ENCODE results near the gene ZNF93. TPM values are rescaled to one million over a fixed set of nuclear protein-coding genes. Genes with fewer than 3 reads are reported as not detected.
A peak's percentile ranks its signal among the peaks of the same experiment; 100 is the strongest.
"Not testable (repeated sequence)": the region's sequence is repeated elsewhere in the genome, so short reads cannot be mapped to it uniquely, and the experiment has no call there.

The ZNF93 gene
- total and polyA plus RNA-seq, 9 of the 15 experiments (the other 6 are each of a cell fraction or from before 2014, with no cell fraction given), result 11.1 to 26.3 (median 17.1) TPM

- in situ Hi-C loops (cut with MboI), result loop anchor here (10.0 kb wide), 1 partner anchor 402 kb away; no protein-coding TSS in a partner anchor
- peak overlapping the region; percentile 41; the same call in 1 of the 2 replicates for H3K4me2 ChIP-seq (ENCODE audit: insufficient read depth, low read length)
- no peaks in the 10 kb centered on the region for H3K4me1 ChIP-seq (replicated peaks in 1 of 2; ENCODE audit: control insufficient read depth in 2 of 2, insufficient read depth in 2 of 2, low read length in 2 of 2)
- BruUV-seq (replicated peaks), result no TSS peak
- peak; percentile 73 for ATAC-seq
- no peak overlapping the region for H3K27ac ChIP-seq (ENCODE audit: extremely low read depth, low read depth, low read length)
- H3K4me3 ChIP-seq, result no peak overlapping the region
- H3K9ac ChIP-seq (ENCODE audit: insufficient read depth in 1 of 2, low read depth in 2 of 2, low read length in 2 of 2), result no peak overlapping the region
- H2AFZ ChIP-seq (ENCODE audit: low read depth, low read length), result peak overlapping the region; percentile 45; the same call in 1 of the 2 replicates
- POLR2A ChIA-PET, result interaction anchor here (0.7 kb wide), 1 partner anchor 9 kb away, joined by 3 read pairs; no protein-coding TSS in a partner anchor
- CTCF ChIA-PET (ENCODE audit: low intra/inter-chr PET ratio), result no interaction called here
- H3K9me1 ChIP-seq (ENCODE audit: control insufficient read depth, insufficient read depth, low read length), result no peaks in the 10 kb centered on the region
- DNase-seq (ENCODE audit: extremely low read depth in 1 of 4, low spot score in 3 of 4), result peak in 1 of 4 experiments; percentile 8
- H3K36me3 ChIP-seq (ENCODE audit: control insufficient read depth, insufficient read depth, low read length), result no peaks in the 10 kb centered on the region
- TF ChIP-seq PBX2 (CRISPR knock-in tag; IDR thresholded peaks at IDR 0.05; ENCODE audit: low read depth) (peak; percentile 32; the same call in 1 of the 2 replicates), PBX2 (tag; conservative IDR thresholded peaks at IDR 0.05; ENCODE audit: low read depth) (no peak), ZNF584 (CRISPR knock-in tag; IDR thresholded peaks at IDR 0.05; ENCODE audit: low read depth) (no peak), RBFOX2 (IDR thresholded peaks at IDR 0.05; ENCODE audit: low read depth, low read length) (peak; percentile 31; the same call in 1 of the 2 replicates), MEIS2 (IDR thresholded peaks at IDR 0.05; ENCODE audit: partially characterized antibody) (peak; percentile 46), PKNOX1 (IDR thresholded peaks at IDR 0.05) (peak; percentile 93)
- H4K20me1 ChIP-seq (replicated peaks; ENCODE audit: control insufficient read depth, insufficient read depth, low read length), result no peaks in the 10 kb centered on the region
- H3K79me2 ChIP-seq (ENCODE audit: control insufficient read depth, insufficient read depth, low read length), result no peaks in the 10 kb centered on the region
- no peaks in the 10 kb centered on the region for H3K27me3 ChIP-seq (ENCODE audit: control insufficient read depth in 2 of 2, insufficient read depth in 2 of 2, low read length in 2 of 2)
- WGBS (ENCODE audit: insufficient coverage, low coverage, missing lambda C conversion rate), result 4% methylated on average over 15 of the region's 15 CpGs
- intact Hi-C loops (cut with micrococcal nuclease), result no loop called here
- H3K9me3 ChIP-seq (replicated peaks; ENCODE audit: control insufficient read depth, insufficient read depth, low read depth, low read length), result no peaks in the 10 kb centered on the region
- no peak for FAIRE-seq
These were observed 55.8 kb downstream of the ZNF93 start for GRCh38 chr19:19956434-19957075.

GRCh38 chr19:19957766-19958165 lies 57.0 kb downstream of the ZNF93 start:
- H2AFZ ChIP-seq (ENCODE audit: low read depth, low read length); H3K9ac ChIP-seq (ENCODE audit: insufficient read depth in 1 of 2, low read depth in 2 of 2, low read length in 2 of 2); H3K27me3 ChIP-seq (ENCODE audit: control insufficient read depth in 2 of 2, insufficient read depth in 2 of 2, low read length in 2 of 2); H3K27ac ChIP-seq (ENCODE audit: extremely low read depth, low read depth, low read length); DNase-seq (ENCODE audit: extremely low read depth in 1 of 4, low spot score in 3 of 4); H3K36me3 ChIP-seq (ENCODE audit: control insufficient read depth, insufficient read depth, low read length); H3K9me1 ChIP-seq (ENCODE audit: control insufficient read depth, insufficient read depth, low read length); H3K79me2 ChIP-seq (ENCODE audit: control insufficient read depth, insufficient read depth, low read length); H3K9me3 ChIP-seq (replicated peaks; ENCODE audit: control insufficient read depth, insufficient read depth, low read depth, low read length); H4K20me1 ChIP-seq (replicated peaks; ENCODE audit: control insufficient read depth, insufficient read depth, low read length); BruUV-seq (replicated peaks); CTCF ChIA-PET (ENCODE audit: low intra/inter-chr PET ratio); FAIRE-seq; ATAC-seq; H3K4me3 ChIP-seq; H3K4me1 ChIP-seq (replicated peaks in 1 of 2; ENCODE audit: control insufficient read depth in 2 of 2, insufficient read depth in 2 of 2, low read length in 2 of 2); H3K4me2 ChIP-seq (ENCODE audit: insufficient read depth, low read length); POLR2A ChIA-PET: not testable (repeated sequence)
- intact Hi-C loops (cut with micrococcal nuclease), result loop anchor here (2.0 kb wide), 1 partner anchor 425 kb away; no protein-coding TSS in a partner anchor
- 7% methylated on average over 8 of the region's 8 CpGs for WGBS (ENCODE audit: insufficient coverage, low coverage, missing lambda C conversion rate)
- in situ Hi-C loops (cut with MboI), result loop anchor here (10.0 kb wide), 1 partner anchor 403 kb away; no protein-coding TSS in a partner anchor

All from K562 (cell line).